HG03457 (cell line): ENCODE results near the gene TSPAN31.
"Not testable (repeated sequence)": the region's sequence is repeated elsewhere in the genome, so short reads cannot be mapped to it uniquely, and the experiment has no call there.

Experiments
- ATAC-seq: cut with Tn5 transposase; IDR thresholded peaks from one replicate; pipeline ENCODE4 v1.9.1; 2021; ENCODE audit warnings: moderate number of reproducible peaks; ENCODE audit not compliant: unreplicated experiment

TSPAN31 gene

DNA sequence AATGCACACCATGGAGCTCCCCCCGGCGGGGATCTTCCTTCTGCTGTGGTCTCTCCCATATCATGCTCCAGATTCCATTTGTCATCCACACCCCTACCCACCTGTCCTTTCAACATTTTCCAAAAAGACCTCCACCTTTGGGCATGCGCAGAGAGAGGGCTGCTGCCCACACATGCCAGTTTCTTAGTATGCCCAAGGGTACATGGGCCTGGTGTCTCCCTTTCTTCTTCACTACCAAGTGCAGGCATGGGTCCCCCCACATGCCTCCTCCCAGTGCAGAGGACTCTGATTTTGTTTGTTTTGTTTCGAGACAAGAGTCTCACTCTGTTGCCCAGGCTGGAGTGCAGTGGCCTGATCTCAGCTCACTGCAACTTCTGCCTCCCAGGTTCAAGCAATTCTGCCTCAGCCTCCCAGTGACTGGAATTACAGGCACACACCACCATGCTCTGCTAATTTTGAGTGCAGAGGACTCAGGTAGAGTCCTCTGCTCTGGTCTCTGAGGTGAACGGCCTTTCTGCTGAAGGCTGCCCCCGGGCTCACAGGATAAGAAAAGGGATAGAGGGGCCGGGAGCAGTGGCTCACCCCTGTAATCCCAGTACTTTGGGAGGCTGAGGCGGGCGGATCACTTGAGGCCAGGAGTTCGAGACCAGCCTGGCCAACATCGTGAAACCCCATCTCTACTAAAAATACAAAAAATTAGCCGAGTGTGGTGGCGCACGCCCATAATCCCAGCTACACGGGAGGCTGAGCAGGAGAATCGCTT is 22.8 kb upstream of the TSPAN31 start:
- not testable (repeated sequence) for ATAC-seq

DNA sequence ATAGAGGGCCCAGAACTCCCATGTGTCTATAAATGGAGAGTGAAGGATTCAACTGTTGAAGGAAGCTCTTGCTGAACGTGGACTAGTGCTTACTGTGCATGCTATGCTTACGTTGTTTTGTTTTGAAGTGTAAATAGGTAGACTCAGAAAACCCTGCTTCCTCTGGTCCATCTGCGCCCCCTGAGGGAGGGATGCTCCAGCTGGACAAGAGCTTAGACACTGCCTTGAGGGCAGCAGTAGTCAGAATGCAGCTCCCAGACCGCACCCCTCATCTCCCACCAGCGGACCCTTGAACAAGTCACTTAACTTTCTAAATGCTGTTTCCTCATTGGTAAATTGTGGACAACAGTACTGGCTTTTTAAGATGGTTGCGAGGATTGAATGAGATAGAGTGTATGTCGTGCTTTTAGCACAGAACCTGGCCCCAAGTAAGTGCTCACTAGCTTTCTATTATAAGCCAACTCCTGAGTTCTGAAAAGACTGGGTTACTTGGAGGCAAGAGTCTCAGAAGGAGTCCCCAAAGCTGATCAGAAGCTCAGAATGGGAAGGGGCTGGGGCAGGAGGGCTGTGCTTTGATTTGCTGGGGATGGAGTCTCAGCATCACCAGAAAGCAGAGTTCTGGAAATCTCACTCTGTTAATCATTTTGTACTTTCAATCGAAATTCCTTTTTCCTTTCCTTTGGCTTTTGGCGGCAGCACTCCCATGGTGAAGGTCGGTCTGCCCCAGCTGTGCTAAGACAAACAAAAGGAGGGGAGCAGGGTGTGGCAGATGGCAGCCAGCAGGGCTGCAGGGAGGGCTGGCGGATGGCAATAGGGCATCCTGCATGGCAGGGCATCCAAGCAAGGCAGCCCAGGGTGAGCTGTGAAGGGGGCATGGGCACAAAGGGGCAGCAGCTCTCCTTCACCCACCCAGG is 21.9 kb upstream of the TSPAN31 start:
- ATAC-seq = no peak

DNA sequence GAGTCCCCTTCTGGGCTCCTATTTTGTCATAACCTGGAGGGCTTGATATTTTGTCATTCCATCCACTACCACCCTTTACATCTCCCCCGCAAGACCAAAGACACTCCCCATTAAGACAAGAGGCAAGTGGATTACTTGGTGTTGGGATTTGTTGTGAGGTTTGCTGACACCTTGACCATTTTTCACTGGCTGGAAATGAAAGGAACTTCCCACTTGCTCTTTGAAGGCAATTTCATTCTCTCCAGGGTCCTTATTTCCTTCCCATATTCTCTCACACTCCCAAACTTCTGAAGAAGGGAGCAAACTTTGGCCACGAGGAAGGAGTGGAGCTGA is 21.2 kb upstream of the TSPAN31 start:
- ATAC-seq = no peak

- no peak for ATAC-seq
Observed at GRCh38 chr12:57724003-57724935, 20.6 kb upstream of the TSPAN31 start.

DNA sequence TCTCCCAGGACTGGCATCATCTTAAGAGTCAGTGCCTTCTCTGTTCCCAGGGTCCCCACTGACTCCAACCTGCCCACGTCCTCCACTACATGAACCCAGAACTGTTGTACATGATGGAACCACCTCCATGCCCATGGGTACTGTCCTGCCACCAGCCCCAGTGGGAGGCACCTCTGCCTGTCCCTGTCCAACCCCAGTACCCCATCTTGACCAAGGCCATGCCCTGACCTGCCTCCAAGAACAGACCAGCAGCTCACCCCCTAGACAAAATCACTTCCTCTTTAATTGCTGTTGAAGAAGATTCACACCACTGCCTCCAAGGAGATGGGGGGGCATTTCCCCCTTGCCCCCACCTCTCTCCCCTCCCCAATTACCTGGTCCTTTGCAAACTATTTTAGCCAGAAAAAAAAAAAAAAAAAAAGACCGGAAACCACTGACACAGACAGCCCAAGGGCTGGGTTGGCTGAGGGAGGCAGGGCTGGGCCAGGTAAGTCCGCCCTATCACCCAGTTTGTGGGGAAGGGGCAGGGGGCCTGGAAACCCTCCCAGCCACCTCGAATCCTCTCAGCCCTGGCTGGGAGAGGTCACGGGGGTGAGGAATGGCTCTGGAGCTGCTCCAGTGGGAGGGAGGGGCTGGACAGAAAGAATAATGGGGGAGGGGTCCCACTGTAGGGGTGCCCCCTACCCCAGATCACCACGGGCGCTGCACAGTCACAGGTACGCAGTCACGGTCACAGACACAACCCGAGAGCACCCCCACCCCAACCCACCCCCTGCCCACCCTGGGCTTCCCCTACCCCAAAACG is 19.7 kb upstream of the TSPAN31 start:
- no peak for ATAC-seq

GRCh38 chr12:57725851-57726150 is 19.0 kb upstream of the TSPAN31 start:
- ATAC-seq = no peak

- no peak for ATAC-seq
Observed at GRCh38 chr12:57726151-57726883, 18.5 kb upstream of the TSPAN31 start.

GRCh38 chr12:57726884-57727757 is 17.7 kb upstream of the TSPAN31 start:
- no peak for ATAC-seq

DNA sequence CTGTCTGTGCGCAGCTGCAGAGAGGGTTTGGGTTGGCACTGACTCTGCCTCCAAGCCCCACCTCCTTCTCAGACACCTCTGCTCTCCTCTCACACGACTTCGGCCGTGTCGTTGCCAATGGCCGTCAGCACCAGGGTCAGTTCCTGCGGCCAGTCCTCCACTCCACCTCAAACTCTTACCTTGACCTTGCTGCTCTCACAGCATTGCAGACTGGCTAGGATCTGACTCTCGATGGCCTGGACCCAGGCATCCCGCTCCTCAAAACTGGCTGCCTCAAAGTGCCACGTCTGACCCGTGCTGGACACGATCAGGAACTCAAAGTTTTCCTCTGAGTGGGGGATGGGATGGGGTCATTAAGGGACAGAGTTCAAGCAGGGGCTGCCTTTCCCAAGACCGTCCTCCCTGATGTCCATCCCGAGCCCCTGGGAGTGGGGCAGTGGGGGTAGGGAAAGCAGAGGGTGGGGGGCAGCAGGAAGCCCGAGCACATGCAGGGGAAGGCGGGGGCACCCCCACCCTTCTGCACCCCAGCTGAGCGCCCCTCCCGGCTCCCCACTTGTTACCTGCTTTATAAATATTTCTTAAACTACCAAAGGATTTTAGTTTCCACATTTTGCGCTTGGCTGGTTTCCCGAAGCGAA is 17.0 kb upstream of the TSPAN31 start:
- no peak for ATAC-seq

DNA sequence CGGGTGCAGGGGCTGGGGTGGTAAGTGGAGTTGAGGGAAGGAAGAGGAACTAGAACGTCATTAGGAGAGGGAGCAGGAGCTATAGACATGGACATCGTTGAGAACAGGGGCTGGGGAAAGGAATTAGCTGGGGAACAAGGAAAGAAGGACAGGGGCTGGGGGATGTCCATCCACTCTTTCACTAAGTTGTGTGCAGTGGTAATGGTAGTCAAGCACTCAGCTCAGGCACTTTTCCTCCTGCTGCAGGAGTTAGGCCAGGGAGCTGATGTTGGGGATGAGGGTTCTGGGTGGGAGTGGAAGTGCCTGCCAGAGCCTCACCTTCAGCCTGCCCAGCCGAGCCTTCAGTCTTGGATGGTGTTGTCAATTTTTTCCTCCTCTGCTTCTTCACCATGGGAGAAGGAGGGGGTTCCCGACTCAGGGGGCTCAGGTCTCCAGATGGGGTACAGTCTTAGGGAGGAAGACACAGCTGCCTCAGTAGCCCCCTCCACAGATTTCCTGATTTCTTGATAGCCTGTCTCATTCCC is 15.5 kb upstream of the TSPAN31 start:
- ATAC-seq = no peak

DNA sequence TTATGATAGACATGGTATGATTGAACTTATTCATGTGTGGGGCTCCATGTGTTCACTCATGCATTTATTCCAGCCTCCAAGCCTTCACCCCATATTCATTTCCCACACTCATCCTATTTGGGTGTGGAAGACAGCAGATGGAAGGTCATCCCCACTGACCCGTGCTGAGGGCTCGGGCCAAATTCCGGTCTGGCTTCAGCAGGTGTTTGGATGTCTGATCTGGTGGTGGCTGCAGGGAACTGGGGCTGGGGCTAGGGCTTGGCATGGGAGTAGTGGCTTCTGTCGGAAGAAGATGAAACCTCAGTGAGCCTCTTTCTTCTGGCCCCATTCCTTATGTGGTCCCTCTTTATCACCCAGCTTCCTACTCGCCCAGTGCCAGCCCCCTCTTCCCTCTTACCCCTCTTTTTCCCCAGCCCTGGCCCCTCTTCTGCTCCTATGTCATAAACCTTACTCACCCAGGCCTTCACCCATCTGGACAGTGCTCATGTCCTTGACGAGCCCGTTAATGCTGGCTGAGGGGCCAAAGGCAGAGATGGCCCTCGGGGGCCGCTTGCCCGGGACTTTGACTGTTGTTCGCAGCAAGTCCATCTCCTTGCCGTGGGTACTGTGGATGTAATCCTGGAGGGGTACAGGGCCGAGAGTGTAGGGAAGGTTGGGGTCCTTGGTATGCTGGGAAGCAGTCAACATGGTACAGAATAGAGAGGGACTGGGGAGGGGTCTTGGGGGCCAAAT is 14.3 kb upstream of the TSPAN31 start:
- ATAC-seq = no peak

- no peak for ATAC-seq
Observed at GRCh38 chr12:57731411-57732080, 13.3 kb upstream of the TSPAN31 start.

DNA sequence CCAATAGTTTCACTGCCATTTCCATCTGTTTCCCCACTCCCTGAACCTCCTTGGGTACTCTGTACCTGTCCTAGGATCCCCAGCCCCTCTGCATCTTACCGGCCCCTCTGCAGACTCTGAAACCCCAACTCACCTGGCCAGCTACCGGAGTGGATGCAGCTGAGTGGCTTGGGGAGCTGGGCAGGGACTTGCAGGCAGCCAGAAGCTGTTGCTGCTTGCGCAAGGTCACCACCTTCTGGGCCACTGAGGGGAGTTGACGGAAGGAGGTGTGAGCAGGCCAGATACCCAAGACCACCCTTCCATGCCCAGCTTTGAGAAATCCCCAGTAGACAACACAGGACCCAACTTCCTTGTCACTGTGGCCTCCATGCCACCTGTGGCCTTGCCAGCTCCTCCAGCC is 12.6 kb upstream of the TSPAN31 start:
- ATAC-seq = no peak

- no peak for ATAC-seq
Observed at GRCh38 chr12:57732726-57733593, 11.9 kb upstream of the TSPAN31 start.

DNA sequence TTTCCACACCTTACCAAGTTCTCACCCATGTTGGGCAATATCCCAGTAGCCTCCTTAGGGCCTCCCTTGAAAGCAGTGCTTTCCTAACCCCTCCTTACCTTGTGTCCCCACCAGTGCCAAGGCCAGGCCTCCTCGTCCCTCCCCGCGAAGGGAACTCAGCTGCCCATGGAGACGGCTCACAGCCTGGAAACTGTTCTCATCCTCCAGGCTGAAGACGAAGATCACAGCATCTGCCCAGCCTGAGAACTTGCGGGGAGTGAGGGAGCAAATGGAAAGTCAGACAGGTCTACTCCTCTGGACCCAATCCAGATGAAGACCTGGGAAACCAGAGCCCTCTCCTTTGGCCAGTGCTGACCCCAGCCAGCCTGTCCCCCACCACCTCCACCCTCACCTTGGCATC is 10.9 kb upstream of the TSPAN31 start:
- no peak for ATAC-seq

DNA sequence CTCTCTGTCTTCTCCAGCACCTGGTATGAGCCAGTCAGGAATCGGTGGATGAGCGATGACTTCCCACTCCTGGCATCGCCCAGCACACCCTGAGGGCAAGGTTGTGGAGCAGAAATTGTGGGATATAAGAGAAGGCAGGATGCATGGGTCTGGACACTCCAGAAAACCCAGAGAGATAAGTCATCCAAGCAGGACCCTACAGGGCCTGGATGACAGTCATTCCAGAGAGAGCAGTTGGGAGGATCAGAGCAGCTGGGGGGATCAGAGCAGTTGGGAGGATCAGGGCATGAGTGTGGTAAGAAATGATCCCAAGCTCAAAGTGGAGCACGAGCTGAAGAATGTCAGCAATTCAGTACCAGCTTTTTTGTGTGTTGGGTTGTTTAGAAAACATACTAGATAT is 10.2 kb upstream of the TSPAN31 start:
- no peak for ATAC-seq
